Neural progenitor cell (in vitro differentiated cells): Measurements from ENCODE around the gene SERINC3.
"Not testable (repeated sequence)": the region's sequence is repeated elsewhere in the genome, so short reads cannot be mapped to it uniquely, and the experiment has no call there.

Source experiments
- EZH2 ChIP-seq: fragments of 200-600 bp; sonication (generic); IDR thresholded peaks from 2 replicates; pipeline ENCODE4 v1.6.1; 2017; ENCODE audit warnings: antibody characterized with exemption, mild to moderate bottlenecking, moderate library complexity
- EZH2phosphoT487 ChIP-seq: fragments of 200-600 bp; sonication (generic); IDR thresholded peaks from 2 replicates; pipeline ENCODE4 v1.6.1; 2017; ENCODE audit warnings: antibody characterized with exemption
- TF ChIP-seq, protein P1 (sequence below): fragments of 200-600 bp; sonication (generic); IDR thresholded peaks from 2 replicates; pipeline ENCODE4 v1.5.1; 2017; ENCODE audit warnings: antibody characterized with exemption, mild to moderate bottlenecking

DNA sequence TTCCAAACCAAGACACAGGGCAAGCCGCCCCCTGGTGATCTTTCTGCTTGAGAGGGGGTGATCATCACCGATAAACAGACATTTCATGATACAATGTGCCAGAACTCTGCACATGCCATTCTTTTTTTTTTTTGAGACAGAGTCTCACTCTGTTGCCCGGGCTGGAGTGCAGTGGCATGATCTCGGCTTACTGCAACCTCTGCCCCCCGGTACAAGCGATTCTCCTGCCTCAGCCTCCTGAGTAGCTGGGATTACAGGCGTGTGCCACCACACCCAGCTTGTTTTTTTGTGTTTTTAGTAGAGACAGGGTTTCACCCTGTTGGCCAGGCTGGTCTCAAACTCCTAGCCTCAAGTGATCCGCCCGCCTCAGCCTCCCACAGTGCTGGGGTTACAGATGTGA, 49.6 kb downstream of the SERINC3 start:
- TF ChIP-seq, protein P1, sequence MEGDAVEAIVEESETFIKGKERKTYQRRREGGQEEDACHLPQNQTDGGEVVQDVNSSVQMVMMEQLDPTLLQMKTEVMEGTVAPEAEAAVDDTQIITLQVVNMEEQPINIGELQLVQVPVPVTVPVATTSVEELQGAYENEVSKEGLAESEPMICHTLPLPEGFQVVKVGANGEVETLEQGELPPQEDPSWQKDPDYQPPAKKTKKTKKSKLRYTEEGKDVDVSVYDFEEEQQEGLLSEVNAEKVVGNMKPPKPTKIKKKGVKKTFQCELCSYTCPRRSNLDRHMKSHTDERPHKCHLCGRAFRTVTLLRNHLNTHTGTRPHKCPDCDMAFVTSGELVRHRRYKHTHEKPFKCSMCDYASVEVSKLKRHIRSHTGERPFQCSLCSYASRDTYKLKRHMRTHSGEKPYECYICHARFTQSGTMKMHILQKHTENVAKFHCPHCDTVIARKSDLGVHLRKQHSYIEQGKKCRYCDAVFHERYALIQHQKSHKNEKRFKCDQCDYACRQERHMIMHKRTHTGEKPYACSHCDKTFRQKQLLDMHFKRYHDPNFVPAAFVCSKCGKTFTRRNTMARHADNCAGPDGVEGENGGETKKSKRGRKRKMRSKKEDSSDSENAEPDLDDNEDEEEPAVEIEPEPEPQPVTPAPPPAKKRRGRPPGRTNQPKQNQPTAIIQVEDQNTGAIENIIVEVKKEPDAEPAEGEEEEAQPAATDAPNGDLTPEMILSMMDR: not testable (repeated sequence)
- not testable (repeated sequence) for TF ChIP-seq EZH2phosphoT487, EZH2
